Right lobe of liver (tissue), 6 donors: ENCODE data around the gene CDKN2B. TPM values are rescaled to one million over a fixed set of nuclear protein-coding genes. Genes with fewer than 3 reads are reported as not detected.
"Not testable (repeated sequence)": the region's sequence is repeated elsewhere in the genome, so short reads cannot be mapped to it uniquely, and the experiment has no call there.

ENCODE experiments used
- ATAC-seq, 4 donors: fragments of 200-7000 bp; cut with Tn5 transposase; one replicate each; pipeline ENCODE4 v1.9.1; 2020; ENCODE audit warnings: mild to moderate bottlenecking in 4 of 4, moderate library complexity in 4 of 4
- DNase-seq, 3 donors: peaks; one replicate each; pipeline ENCODE4 v3.0.0-alpha.2; 2020
- H3K27ac ChIP-seq, 3 donors: fragments of 200-600 bp; one replicate each; pipeline ENCODE4 v1.8.0; 2022
- H3K27me3 ChIP-seq, 2 donors: fragments of 200-600 bp; one replicate each; pipeline ENCODE4 v1.8.0; 2022
- H3K36me3 ChIP-seq, 4 donors: fragments of 200-600 bp; sonication (generic) in 1 of 4; one replicate each; pipeline versions ENCODE4 v1.5.1 to v1.8.0; 2017 to 2022; ENCODE audit warnings: control low read depth in 1 of 4
- H3K4me1 ChIP-seq, 4 donors: fragments of 200-600 bp; sonication (generic) in 1 of 4; one replicate each; pipeline versions ENCODE4 v1.5.1 to v1.8.0; 2017 to 2022; ENCODE audit warnings: control low read depth in 1 of 4
- H3K4me3 ChIP-seq, 3 donors: fragments of 200-600 bp; one replicate each; pipeline ENCODE4 v1.8.0; 2022
- H3K9me3 ChIP-seq, 4 donors: fragments of 200-600 bp; sonication (generic) in 1 of 4; one replicate each; pipeline versions ENCODE4 v1.5.1 to v1.8.0; 2017 to 2022; ENCODE audit warnings: control low read depth in 1 of 4
- POLR2A ChIP-seq: fragments of 450-650 bp; IDR thresholded peaks from one replicate; pipeline ENCODE4 v1.6.1; 2017; ENCODE audit warnings: antibody characterized with exemption, mild to moderate bottlenecking
- WGBS: methylation state at CpG from one replicate; pipeline ENCODE4 v1.1.6; 2018; ENCODE audit warnings: low coverage, low lambda C conversion rate; ENCODE audit not compliant: insufficient coverage; ENCODE audit errors: missing lambda C conversion rate; 5-methylcytosine and 5-hydroxymethylcytosine counted together
- intact Hi-C, 2 donors: fragments of 100-400 bp; cut with DNase I; formaldehyde crosslinking; loops; one replicate each; pipeline versions ENCODE4 v1.11.2 to v1.14.1; 2022
- total RNA-seq, 6 experiments: library from RNA; depleted of rRNA in 2 of 6; stranded (reverse); fragments of >200 nt in 2 of 6; fragmentation: NEBNext Ultra II Directional in 3 of 6; extraction: Animal tissue kit (Norgen Biotek cat#: 25700) in 3 of 6; gene quantifications; one replicate each; pipeline versions ENCODE4 v1.1.0 to v1.2.4, GENCODE V29; 2016 to 2023
- TF ChIP-seq, protein P1 (sequence below), 4 donors: fragments of 200-600 bp in 3 of 4; fragments of 450-650 bp in 1 of 4; IDR thresholded peaks; one replicate each; pipeline versions ENCODE4 v1.5.1 to v1.8.0; 2016 to 2022; ENCODE audit warnings: antibody characterized with exemption in 4 of 4, mild to moderate bottlenecking in 2 of 4
- donor health status: DM: no; HTN: yes; CAD: no.
- donor health status: DM: no; HTN: no; CAD: no.
- donor health status: DM: no; HTN: no; CAD: no.
- donor health status: DM: no; HTN: yes; CAD: no.
- donor health status: DM: no; HTN: yes; CAD: no.

The CDKN2B gene
- total RNA-seq, 6 experiments from 2014 or later: 0.64 to 4.2 (median 1.8) TPM

DNA sequence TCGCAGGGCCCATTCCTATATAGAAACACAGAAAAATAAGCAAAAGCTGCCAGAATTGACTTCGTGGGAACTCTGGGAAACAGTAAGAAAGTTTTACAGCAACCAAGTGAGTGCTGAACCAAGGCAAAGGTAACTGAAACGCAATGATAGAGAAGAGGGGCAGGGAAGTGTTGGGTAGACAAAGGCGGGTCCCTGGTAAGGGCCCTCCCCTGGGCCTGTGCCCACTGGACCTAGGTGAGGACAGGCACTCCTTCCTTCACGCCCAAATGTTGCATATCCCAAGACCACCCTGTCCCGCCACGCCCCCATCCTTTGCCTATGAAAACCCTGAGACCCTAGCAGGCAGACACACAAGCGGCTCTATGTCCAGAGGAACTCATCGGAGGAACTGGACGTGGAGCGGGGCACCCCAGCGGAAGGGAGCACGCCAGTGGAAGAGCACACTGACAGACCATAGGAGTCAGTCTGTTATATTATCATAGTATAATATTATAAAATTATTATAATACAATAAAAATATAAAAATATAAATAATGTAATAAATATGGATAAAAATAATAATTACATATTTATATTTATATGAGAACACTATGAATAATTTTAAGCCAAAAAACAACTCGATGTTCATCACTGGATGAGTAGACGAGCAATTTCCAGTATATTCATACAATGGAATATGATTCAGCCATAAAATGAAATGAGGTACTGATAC lies 42.8 kb downstream of the CDKN2B start:
- intact Hi-C loops: no loop called here
- Histone ChIP-seq H3K9me3 (no peaks in the 10 kb centered on the region), H3K4me3 (no peak overlapping the region), H3K27ac (no peak overlapping the region), H3K4me1 (peaks cover 0 to 11% (median 2%) of the 10 kb centered on the region in 4 donors), H3K27me3 (peaks cover 0 to 56% of the 10 kb centered on the region in 2 donors), H3K36me3 (no peaks in the 10 kb centered on the region)
- TF ChIP-seq, protein P1, sequence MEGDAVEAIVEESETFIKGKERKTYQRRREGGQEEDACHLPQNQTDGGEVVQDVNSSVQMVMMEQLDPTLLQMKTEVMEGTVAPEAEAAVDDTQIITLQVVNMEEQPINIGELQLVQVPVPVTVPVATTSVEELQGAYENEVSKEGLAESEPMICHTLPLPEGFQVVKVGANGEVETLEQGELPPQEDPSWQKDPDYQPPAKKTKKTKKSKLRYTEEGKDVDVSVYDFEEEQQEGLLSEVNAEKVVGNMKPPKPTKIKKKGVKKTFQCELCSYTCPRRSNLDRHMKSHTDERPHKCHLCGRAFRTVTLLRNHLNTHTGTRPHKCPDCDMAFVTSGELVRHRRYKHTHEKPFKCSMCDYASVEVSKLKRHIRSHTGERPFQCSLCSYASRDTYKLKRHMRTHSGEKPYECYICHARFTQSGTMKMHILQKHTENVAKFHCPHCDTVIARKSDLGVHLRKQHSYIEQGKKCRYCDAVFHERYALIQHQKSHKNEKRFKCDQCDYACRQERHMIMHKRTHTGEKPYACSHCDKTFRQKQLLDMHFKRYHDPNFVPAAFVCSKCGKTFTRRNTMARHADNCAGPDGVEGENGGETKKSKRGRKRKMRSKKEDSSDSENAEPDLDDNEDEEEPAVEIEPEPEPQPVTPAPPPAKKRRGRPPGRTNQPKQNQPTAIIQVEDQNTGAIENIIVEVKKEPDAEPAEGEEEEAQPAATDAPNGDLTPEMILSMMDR (IDR thresholded peaks at IDR 0.05): no peak
- TF ChIP-seq POLR2A: no peak
- DNase-seq: no peak
- 15% methylated on average over 12 of the region's 15 CpGs for WGBS
- ATAC-seq: no peak

- peak; percentile 91 to 96 (median 94) for ATAC-seq
- H3K9me3 ChIP-seq: no peaks in the 10 kb centered on the region
- H3K36me3 ChIP-seq: no peaks in the 10 kb centered on the region
- peak; percentile 66 to 79 (median 69) for DNase-seq
- H3K27ac ChIP-seq: no peak overlapping the region
- intact Hi-C loops: no loop called here
- TF ChIP-seq POLR2A: no peak
- TF ChIP-seq, protein P1 (IDR thresholded peaks at IDR 0.05): peak; percentile 39 to 44 (median 42)
- peaks cover 0 to 11% (median 2%) of the 10 kb centered on the region in 4 donors for H3K4me1 ChIP-seq
- WGBS: 3% methylated on average over 28 of the region's 30 CpGs
- H3K27me3 ChIP-seq: peaks cover 0 to 47% of the 10 kb centered on the region in 2 donors
- H3K4me3 ChIP-seq: peak overlapping the region; percentile 35 to 39 (median 37)
These were observed 43.6 kb downstream of the CDKN2B start for GRCh38 chr9:21965401-21965951.

GRCh38 chr9:21964925-21965385 lies 44.1 kb downstream of the CDKN2B start:
- intact Hi-C loops: no loop called here

DNA sequence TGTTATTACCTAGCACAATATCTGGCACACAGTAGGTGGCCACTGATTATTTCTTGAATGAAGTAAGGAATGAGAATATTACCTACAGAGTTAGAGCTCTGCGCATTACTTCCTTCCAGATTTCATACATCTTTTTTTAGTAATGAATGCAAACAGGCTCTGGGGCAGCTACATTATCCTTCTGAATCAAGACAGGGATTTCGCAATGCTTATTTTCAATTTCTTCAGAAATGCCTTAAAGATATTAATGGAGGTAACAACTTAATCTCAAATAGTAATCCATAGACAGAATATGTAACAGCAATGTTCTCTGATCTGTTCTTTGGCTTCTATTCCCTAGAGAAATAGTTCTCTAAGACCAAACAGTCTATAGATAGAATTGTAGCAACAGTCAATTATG lies 47.5 kb downstream of the CDKN2B start:
- Histone ChIP-seq H3K4me3 (no peak overlapping the region), H3K27ac (no peak overlapping the region), H3K9me3 (no peaks in the 10 kb centered on the region), H3K27me3 (peaks cover 0 to 13% of the 10 kb centered on the region in 2 donors), H3K36me3 (no peaks in the 10 kb centered on the region), H3K4me1 (peaks cover 0 to 11% (median 2%) of the 10 kb centered on the region in 4 donors)
- WGBS: 92% methylated on average over 2 of the region's 2 CpGs
- no peak for TF ChIP-seq POLR2A
- TF ChIP-seq, protein P1 (IDR thresholded peaks at IDR 0.05): no peak
- intact Hi-C loops: no loop called here
- ATAC-seq (no peak), DNase-seq (no peak)

More at GRCh38 chr9:21964925-21965385, 44.1 kb downstream of the CDKN2B start:
- peak; percentile 77 to 85 (median 80) for ATAC-seq
- Histone ChIP-seq H3K36me3 (no peaks in the 10 kb centered on the region), H3K4me1 (peaks cover 0 to 11% (median 2%) of the 10 kb centered on the region in 4 donors), H3K4me3 (peak overlapping the region; percentile 35 to 39 (median 37)), H3K9me3 (no peaks in the 10 kb centered on the region), H3K27me3 (peaks cover 0 to 43% of the 10 kb centered on the region in 2 donors), H3K27ac (no peak overlapping the region)
- 2% methylated on average over 13 of the region's 29 CpGs for WGBS
- DNase-seq: peak; percentile 60 to 69 (median 66)
- TF ChIP-seq POLR2A: no peak
- TF ChIP-seq, protein P1 (IDR thresholded peaks at IDR 0.05): no peak

GRCh38 chr9:21959268-21959667 lies 49.8 kb downstream of the CDKN2B start:
- intact Hi-C loops, H3K9me3 ChIP-seq, H3K4me3 ChIP-seq, H3K4me1 ChIP-seq, H3K27ac ChIP-seq, H3K27me3 ChIP-seq, H3K36me3 ChIP-seq, ATAC-seq, DNase-seq: not testable (repeated sequence)
- no CpG with 5 or more reads among the region's 33 CpGs for WGBS
